Tibial nerve (tissue), 3 donors: ENCODE data around the gene RREB1.

Source experiments
- POLR2A ChIP-seq, 2 donors: fragments of 450-650 bp; IDR thresholded peaks; one replicate each; pipeline ENCODE4 v1.6.1; 2017; ENCODE audit warnings: antibody characterized with exemption in 2 of 2, mild to moderate bottlenecking in 2 of 2, moderate library complexity in 2 of 2
- TF ChIP-seq, protein P1 (sequence below), 5 experiments: fragments of 200-600 bp in 3 of 5; fragments of 450-650 bp in 2 of 5; sonication (generic) in 3 of 5; IDR thresholded peaks; one replicate each; pipeline ENCODE4 v1.5.1; 2016 to 2019; ENCODE audit warnings: antibody characterized with exemption in 5 of 5, mild to moderate bottlenecking in 3 of 5, moderate library complexity in 2 of 5

- TF ChIP-seq, protein P1, sequence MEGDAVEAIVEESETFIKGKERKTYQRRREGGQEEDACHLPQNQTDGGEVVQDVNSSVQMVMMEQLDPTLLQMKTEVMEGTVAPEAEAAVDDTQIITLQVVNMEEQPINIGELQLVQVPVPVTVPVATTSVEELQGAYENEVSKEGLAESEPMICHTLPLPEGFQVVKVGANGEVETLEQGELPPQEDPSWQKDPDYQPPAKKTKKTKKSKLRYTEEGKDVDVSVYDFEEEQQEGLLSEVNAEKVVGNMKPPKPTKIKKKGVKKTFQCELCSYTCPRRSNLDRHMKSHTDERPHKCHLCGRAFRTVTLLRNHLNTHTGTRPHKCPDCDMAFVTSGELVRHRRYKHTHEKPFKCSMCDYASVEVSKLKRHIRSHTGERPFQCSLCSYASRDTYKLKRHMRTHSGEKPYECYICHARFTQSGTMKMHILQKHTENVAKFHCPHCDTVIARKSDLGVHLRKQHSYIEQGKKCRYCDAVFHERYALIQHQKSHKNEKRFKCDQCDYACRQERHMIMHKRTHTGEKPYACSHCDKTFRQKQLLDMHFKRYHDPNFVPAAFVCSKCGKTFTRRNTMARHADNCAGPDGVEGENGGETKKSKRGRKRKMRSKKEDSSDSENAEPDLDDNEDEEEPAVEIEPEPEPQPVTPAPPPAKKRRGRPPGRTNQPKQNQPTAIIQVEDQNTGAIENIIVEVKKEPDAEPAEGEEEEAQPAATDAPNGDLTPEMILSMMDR (IDR thresholded peaks at IDR 0.05) = no peak
- no peak for TF ChIP-seq POLR2A (IDR thresholded peaks at IDR 0.05)
These were observed 30.3 kb downstream of the RREB1 start for GRCh38 chr6:7138046-7138531.
